Uterus (tissue), 4 donors: ENCODE results near the gene MAP3K5. TPM values are rescaled to one million over a fixed set of nuclear protein-coding genes. Genes with fewer than 3 reads are reported as not detected.

Experiments
- DNase-seq, 2 donors: peaks; one replicate each; pipeline ENCODE4 v3.0.0-alpha.2; 2019 to 2020
- H3K27ac ChIP-seq, 2 donors: fragments of 200-600 bp; sonication (generic); 1 replicate in 1 of 2; 2 replicates in 1 of 2; pipeline ENCODE4 v1.5.1; 2016 to 2018
- H3K27me3 ChIP-seq, 2 donors: fragments of 200-600 bp; sonication (generic); one replicate each; pipeline ENCODE4 v1.5.1; 2018 to 2019; ENCODE audit warnings: control low read depth in 1 of 2
- H3K36me3 ChIP-seq, 2 donors: fragments of 200-600 bp; sonication (generic); one replicate each; pipeline ENCODE4 v1.5.1; 2019; ENCODE audit warnings: control low read depth in 1 of 2
- H3K4me1 ChIP-seq, 2 donors: fragments of 200-600 bp; sonication (generic); one replicate each; pipeline ENCODE4 v1.5.1; 2018 to 2019; ENCODE audit warnings: control low read depth in 1 of 2
- H3K4me3 ChIP-seq, 2 donors: fragments of 200-600 bp; sonication (generic); 1 replicate in 1 of 2; 2 replicates in 1 of 2; pipeline ENCODE4 v1.5.1; 2018 to 2019; ENCODE audit warnings: mild to moderate bottlenecking in 1 of 2
- H3K9me3 ChIP-seq, 2 donors: fragments of 200-600 bp; sonication (generic); one replicate each; pipeline ENCODE4 v1.5.1; 2019; ENCODE audit warnings: control low read depth in 1 of 2
- CTCF ChIP-seq, 4 experiments: fragments of 200-600 bp in 2 of 4; fragments of 450-650 bp in 2 of 4; sonication (generic) in 2 of 4; IDR thresholded peaks; one replicate each; pipeline ENCODE4 v1.5.1; 2016 to 2019; ENCODE audit warnings: antibody characterized with exemption in 4 of 4, mild to moderate bottlenecking in 2 of 4, moderate library complexity in 1 of 4
- POLR2A ChIP-seq, 2 donors: fragments of 450-650 bp; IDR thresholded peaks; one replicate each; pipeline ENCODE4 v1.6.1; 2016; ENCODE audit warnings: antibody characterized with exemption in 2 of 2, mild to moderate bottlenecking in 1 of 2, moderate library complexity in 1 of 2
- intact Hi-C: fragments of 100-400 bp; cut with DNase I; formaldehyde crosslinking; loops from one replicate; pipeline ENCODE4 v1.15.1; 2023; ENCODE audit warnings: low total_unique reads
- total RNA-seq, 4 donors: library from RNA; depleted of rRNA in 3 of 4; stranded (reverse); fragments of >200 nt in 3 of 4; gene quantifications; one replicate each; pipeline versions ENCODE4 v1.1.0 to v1.2.4, GENCODE V29; 2014 to 2023
- donor health status: DM: yes; HTN: yes; CAD: no.

MAP3K5 gene
- total RNA-seq, 4 donors from 2014 or later, result 9.5 to 67.1 (median 15.4) TPM

- intact Hi-C loops, result no loop called here
- Histone ChIP-seq H3K27ac (peak overlapping the region; percentile 31 to 42), H3K27me3 (no peaks in the 10 kb centered on the region), H3K4me3 (no peak overlapping the region), H3K36me3 (no peaks in the 10 kb centered on the region), H3K9me3 (no peaks in the 10 kb centered on the region), H3K4me1 (peaks cover 0 to 3% of the 10 kb centered on the region in 2 donors)
- TF ChIP-seq CTCF (IDR thresholded peaks at IDR 0.05) (no peak), POLR2A (IDR thresholded peaks at IDR 0.05) (no peak)
- no peak for DNase-seq
These were observed 187.9 kb downstream of the MAP3K5 start for GRCh38 chr6:136604328-136604825.

DNA sequence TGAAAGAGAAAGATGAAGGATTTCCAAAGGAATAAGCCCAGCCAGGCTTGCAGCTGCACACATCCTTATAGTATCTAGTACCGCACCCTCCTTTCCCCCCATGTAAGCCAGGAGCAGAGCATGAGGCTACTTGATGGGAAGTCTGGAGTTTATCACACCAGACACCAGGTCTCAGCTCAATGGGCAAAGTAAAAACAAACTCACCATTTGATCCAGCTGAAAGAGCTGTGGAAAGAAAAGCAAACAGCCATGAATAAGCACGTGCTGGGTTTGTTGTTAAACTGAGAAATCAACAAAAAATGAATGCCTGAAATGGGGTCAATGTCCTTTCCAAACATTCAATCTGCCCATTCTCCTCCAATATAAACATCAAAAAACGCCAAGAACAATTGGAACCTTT is 191.5 kb downstream of the MAP3K5 start:
- intact Hi-C loops, result no loop called here
- H3K36me3 ChIP-seq, result no peaks in the 10 kb centered on the region

GRCh38 chr6:136599329-136600011 is 192.8 kb downstream of the MAP3K5 start:
- Histone ChIP-seq H3K4me1 (no peaks in the 10 kb centered on the region), H3K9me3 (no peaks in the 10 kb centered on the region), H3K4me3 (no peak overlapping the region), H3K27me3 (no peaks in the 10 kb centered on the region), H3K27ac (peak overlapping the region in 1 of 2 donors; percentile 19), H3K36me3 (no peaks in the 10 kb centered on the region)
- no peak for TF ChIP-seq POLR2A (IDR thresholded peaks at IDR 0.05)
- no peak for TF ChIP-seq CTCF (IDR thresholded peaks at IDR 0.05)
- DNase-seq, result no peak
- intact Hi-C loops, result no loop called here

More for the DNA sequence above, 191.5 kb downstream of the MAP3K5 start:
- Histone ChIP-seq H3K4me3 (no peak overlapping the region), H3K27ac (no peak overlapping the region), H3K9me3 (no peaks in the 10 kb centered on the region), H3K4me1 (no peaks in the 10 kb centered on the region), H3K27me3 (no peaks in the 10 kb centered on the region)
- DNase-seq, result peak in 1 of 2 donors; percentile 39
- TF ChIP-seq POLR2A (IDR thresholded peaks at IDR 0.05) (no peak), CTCF (IDR thresholded peaks at IDR 0.05) (no peak)

DNA sequence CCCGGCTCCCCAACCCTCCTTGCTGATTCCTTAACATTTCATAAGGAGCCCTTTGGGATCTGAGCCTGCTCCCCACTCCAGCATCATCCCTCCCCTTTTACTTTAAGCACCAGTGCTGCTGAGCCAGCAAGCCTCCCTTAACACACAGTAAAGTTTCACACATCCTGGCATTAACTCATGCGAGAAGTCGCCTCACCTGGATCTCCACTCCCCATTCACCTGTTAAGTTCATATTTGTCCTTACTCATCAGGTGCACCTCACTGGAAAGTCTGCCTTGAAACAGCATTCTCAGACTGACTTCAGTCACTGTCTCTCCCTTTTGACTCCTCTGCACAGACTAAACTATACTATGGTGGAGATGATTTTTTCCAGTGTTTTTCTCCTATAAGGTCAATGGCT is 194.2 kb downstream of the MAP3K5 start:
- TF ChIP-seq CTCF (IDR thresholded peaks at IDR 0.05) (no peak), POLR2A (IDR thresholded peaks at IDR 0.05) (no peak)
- Histone ChIP-seq H3K4me3 (no peak overlapping the region), H3K27me3 (no peaks in the 10 kb centered on the region), H3K27ac (no peak overlapping the region), H3K9me3 (no peaks in the 10 kb centered on the region), H3K36me3 (no peaks in the 10 kb centered on the region), H3K4me1 (no peaks in the 10 kb centered on the region)
- no peak for DNase-seq
- intact Hi-C loops, result no loop called here

DNA sequence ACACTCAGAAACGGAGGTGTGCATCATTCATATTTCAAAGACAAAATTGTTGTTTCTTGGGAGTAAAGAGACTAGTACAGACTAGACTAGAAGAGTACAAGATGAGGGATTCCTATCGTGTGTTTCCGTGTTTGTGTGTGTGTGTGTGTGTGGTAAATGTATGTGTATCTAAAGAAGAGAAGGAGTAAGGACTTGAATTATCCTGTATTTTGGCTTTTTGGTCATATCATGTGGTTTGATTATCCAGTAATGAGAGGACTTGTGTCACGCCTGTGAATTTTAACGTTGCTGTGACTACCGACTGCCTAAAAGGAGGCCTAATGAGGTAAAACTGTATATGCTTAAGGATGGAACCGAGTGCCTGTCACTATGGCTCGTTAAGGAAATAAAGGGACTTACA is 197.6 kb downstream of the MAP3K5 start:
- Histone ChIP-seq H3K27ac (no peak overlapping the region), H3K4me1 (no peaks in the 10 kb centered on the region), H3K4me3 (no peak overlapping the region), H3K9me3 (no peaks in the 10 kb centered on the region), H3K36me3 (no peaks in the 10 kb centered on the region), H3K27me3 (no peaks in the 10 kb centered on the region)
- TF ChIP-seq POLR2A (IDR thresholded peaks at IDR 0.05) (no peak), CTCF (IDR thresholded peaks at IDR 0.05) (no peak)
- no peak for DNase-seq
- intact Hi-C loops, result no loop called here
